ENCODE measurements around the gene SLC2A4RG. TPM values are rescaled to one million over a fixed set of nuclear protein-coding genes. Genes with fewer than 3 reads are reported as not detected.

SLC2A4RG gene
- total RNA-seq, 1 experiment from 2014 or later: 105 TPM

DNA sequence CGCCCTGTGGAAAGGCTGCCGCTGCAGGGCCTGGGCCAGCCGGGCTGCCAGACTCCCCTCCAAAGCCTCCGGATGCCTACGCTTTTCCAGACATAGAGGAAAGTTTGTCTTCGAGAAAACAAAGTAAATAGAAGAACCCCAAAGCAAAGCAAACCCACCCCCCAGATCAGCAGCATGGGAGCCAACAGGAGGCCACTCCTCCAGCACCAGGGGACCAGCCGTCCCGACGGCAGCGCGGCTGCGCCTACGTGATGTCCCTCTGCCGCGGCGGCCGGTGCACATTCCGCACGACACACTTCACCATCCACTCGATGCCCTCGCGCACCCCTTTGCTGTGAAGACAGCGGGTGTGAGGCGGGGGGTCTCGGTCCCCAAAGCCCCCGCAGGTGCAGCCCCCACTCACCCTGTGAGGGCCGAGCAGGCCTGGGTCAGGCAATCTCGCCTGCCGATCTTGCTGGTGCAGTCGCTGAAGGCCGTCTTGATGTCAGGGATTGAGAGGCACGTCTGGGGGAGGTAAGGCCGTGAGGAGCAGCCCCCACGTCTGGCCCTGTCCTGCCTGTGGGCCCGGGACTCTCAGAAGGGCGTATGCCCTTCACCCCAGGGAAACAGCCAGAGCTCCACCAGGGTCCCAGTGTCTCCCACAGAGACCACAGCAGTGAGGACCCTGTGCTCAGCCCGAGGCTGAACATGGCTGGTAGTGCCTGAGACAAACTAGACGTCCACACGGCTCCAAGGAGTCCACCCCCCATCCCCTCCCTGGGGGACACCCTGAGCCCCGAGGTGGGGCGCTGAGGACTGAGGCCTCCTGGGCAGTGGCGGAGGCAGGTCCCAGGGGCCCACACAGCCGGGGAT, 39.2 kb upstream of the SLC2A4RG start:
- Mint-ChIP-seq H3K27ac (ENCODE audit: low read depth, unreplicated experiment) (peak overlapping the region; percentile 75), H3K9me3 (ENCODE audit: unreplicated experiment) (no peaks in the 10 kb centered on the region), H3K4me1 (ENCODE audit: insufficient read depth, unreplicated experiment) (peaks cover 17% of the 10 kb centered on the region), H3K4me3 (ENCODE audit: unreplicated experiment) (no peak overlapping the region), H3K36me3 (ENCODE audit: insufficient read depth, unreplicated experiment) (peaks cover 53% of the 10 kb centered on the region), H3K27me3 (ENCODE audit: insufficient read depth, unreplicated experiment) (no peaks in the 10 kb centered on the region)
- BruUV-seq (replicated peaks): no TSS peak
- no peak for DNase-seq (ENCODE audit: unreplicated experiment)
- TF ChIP-seq, protein P1, sequence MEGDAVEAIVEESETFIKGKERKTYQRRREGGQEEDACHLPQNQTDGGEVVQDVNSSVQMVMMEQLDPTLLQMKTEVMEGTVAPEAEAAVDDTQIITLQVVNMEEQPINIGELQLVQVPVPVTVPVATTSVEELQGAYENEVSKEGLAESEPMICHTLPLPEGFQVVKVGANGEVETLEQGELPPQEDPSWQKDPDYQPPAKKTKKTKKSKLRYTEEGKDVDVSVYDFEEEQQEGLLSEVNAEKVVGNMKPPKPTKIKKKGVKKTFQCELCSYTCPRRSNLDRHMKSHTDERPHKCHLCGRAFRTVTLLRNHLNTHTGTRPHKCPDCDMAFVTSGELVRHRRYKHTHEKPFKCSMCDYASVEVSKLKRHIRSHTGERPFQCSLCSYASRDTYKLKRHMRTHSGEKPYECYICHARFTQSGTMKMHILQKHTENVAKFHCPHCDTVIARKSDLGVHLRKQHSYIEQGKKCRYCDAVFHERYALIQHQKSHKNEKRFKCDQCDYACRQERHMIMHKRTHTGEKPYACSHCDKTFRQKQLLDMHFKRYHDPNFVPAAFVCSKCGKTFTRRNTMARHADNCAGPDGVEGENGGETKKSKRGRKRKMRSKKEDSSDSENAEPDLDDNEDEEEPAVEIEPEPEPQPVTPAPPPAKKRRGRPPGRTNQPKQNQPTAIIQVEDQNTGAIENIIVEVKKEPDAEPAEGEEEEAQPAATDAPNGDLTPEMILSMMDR (IDR thresholded peaks at IDR 0.05; ENCODE audit: unreplicated experiment): no peak
- CTCF ChIA-PET: no interaction called here
- intact Hi-C loops (cut with micrococcal nuclease): no loop called here
- POLR2A ChIA-PET: interaction anchor here (1.0 to 5.4 kb wide), 6 partner anchors 7 to 280 kb away, joined by 3 to 79 read pairs (median 9); partner anchors contain the start of genes ARFRP1, PRPF6 and ZGPAT

DNA sequence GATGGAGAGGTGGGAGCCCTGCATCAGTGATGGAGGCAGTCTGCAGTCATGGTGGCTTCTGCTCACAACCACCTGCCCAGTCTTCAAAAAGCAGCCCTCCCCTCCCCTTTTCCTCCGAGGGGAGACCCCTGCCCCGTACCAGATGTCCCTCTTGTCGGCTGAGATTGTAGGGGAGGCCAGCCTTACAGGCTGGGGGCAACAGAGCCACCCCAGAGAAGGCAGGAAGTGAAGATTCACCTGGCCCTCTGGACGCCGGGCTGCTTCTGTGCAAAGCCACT, 38.6 kb upstream of the SLC2A4RG start:
- POLR2A ChIA-PET: interaction anchor here (1.0 to 2.0 kb wide), 2 partner anchors 40 to 280 kb away, joined by 5 to 13 read pairs; partner anchors contain the start of gene PRPF6
- H3K9me3 Mint-ChIP-seq (ENCODE audit: unreplicated experiment): no peaks in the 10 kb centered on the region

DNA sequence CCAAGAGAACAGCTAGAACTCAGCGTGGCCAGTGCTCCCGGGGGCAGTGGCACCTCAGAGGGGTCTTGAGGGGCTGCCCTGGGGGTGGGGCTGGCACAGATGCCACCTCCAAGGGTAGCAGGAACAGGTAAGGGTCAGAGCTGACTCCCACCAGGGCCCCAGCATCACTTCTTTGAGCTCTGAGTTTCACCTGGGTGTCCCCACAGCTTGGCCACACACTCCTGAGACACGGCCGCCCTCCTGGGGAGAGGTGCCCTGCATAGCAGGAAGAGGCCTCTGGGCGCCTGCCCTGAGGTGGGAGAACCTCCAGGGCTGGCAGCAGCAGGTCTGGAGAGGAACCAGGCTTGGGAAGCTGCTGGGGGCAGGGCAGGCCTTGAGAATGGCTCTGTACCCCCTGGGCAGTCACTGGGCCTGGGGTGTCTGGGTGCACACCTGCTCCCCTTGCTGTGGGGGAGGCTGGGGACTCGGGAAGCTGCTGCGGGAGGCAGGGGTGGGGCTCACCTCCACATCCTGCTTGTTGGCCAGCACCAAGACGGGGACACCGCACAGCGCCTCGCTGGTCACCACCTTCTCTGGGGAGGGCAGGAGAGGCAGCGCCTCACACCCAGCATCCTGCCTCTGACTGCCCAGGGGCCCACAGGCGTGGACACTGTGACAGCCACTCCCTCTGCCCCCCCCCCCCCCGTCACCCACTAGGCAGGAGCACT, 38.1 kb upstream of the SLC2A4RG start:
- DNase-seq (ENCODE audit: unreplicated experiment): no peak
- H3K9me3 Mint-ChIP-seq (ENCODE audit: unreplicated experiment): no peaks in the 10 kb centered on the region
- no peaks in the 10 kb centered on the region for H3K27me3 Mint-ChIP-seq (ENCODE audit: insufficient read depth, unreplicated experiment)
- TF ChIP-seq, protein P1 (IDR thresholded peaks at IDR 0.05; ENCODE audit: unreplicated experiment): no peak
- H3K4me3 Mint-ChIP-seq (ENCODE audit: unreplicated experiment): no peak overlapping the region
- peaks cover 12% of the 10 kb centered on the region for H3K4me1 Mint-ChIP-seq (ENCODE audit: insufficient read depth, unreplicated experiment)
- BruUV-seq (replicated peaks): no TSS peak
- intact Hi-C loops (cut with micrococcal nuclease): no loop called here
- POLR2A ChIA-PET: interaction anchor here (0.6 to 2.0 kb wide), 3 partner anchors 17 to 279 kb away, joined by 3 to 13 read pairs (median 5); partner anchors contain the start of gene PRPF6
- CTCF ChIA-PET: no interaction called here
- H3K27ac Mint-ChIP-seq (ENCODE audit: low read depth, unreplicated experiment): no peak overlapping the region
- H3K36me3 Mint-ChIP-seq (ENCODE audit: insufficient read depth, unreplicated experiment): peaks cover 50% of the 10 kb centered on the region

More for the DNA sequence above, 38.6 kb upstream of the SLC2A4RG start:
- Mint-ChIP-seq H3K4me3 (ENCODE audit: unreplicated experiment) (no peak overlapping the region), H3K27me3 (ENCODE audit: insufficient read depth, unreplicated experiment) (no peaks in the 10 kb centered on the region), H3K27ac (ENCODE audit: low read depth, unreplicated experiment) (no peak overlapping the region), H3K36me3 (ENCODE audit: insufficient read depth, unreplicated experiment) (peaks cover 52% of the 10 kb centered on the region), H3K4me1 (ENCODE audit: insufficient read depth, unreplicated experiment) (peaks cover 16% of the 10 kb centered on the region)
- no TSS peak for BruUV-seq (replicated peaks)
- intact Hi-C loops (cut with micrococcal nuclease): no loop called here
- CTCF ChIA-PET: no interaction called here
- TF ChIP-seq, protein P1 (IDR thresholded peaks at IDR 0.05; ENCODE audit: unreplicated experiment): no peak
- no peak for DNase-seq (ENCODE audit: unreplicated experiment)

DNA sequence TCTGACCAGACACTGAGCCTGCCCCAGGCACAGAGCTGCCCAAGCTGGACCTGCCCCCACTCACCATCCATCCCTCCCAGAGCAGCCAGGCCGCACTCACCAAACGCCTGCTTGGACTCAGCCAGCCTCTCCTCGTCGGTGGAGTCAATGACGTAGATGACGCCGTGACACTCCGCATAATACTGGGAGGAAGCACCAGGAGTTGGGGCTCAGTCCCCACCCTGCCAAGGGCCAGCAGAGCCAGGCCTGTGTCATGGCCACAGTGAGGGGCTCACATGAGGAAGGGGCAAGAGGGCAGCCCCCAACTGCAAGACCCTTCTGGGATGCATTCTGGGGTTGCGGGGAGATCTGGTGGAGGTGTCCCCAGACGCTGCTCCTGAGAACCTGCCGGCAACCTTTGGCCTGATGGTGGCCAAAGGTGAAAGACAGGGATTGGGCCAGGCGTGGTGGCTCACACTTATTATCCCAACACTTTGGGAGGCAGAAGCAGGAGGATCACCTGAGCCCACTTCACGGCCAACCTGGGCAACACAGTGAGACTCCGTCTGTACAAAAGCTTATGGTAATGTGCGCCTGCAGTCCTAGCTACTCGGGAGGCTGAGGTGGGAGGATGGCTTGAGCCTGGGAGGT, 37.4 kb upstream of the SLC2A4RG start:
- no peak overlapping the region for H3K4me3 Mint-ChIP-seq (ENCODE audit: unreplicated experiment)
- ChIA-PET CTCF (interaction anchor here (1.1 kb wide), 1 partner anchor 252 kb away, joined by 3 read pairs; no protein-coding TSS in a partner anchor), POLR2A (interaction anchor here (0.5 to 2.0 kb wide), 4 partner anchors 17 to 44 kb away, joined by 3 to 13 read pairs (median 4); partner anchors contain the start of gene RTEL1)
- no peaks in the 10 kb centered on the region for H3K27me3 Mint-ChIP-seq (ENCODE audit: insufficient read depth, unreplicated experiment)
- BruUV-seq (replicated peaks): no TSS peak
- H3K36me3 Mint-ChIP-seq (ENCODE audit: insufficient read depth, unreplicated experiment): peaks cover 49% of the 10 kb centered on the region
- H3K27ac Mint-ChIP-seq (ENCODE audit: low read depth, unreplicated experiment): no peak overlapping the region
- H3K9me3 Mint-ChIP-seq (ENCODE audit: unreplicated experiment): no peaks in the 10 kb centered on the region
- no peak for DNase-seq (ENCODE audit: unreplicated experiment)
- intact Hi-C loops (cut with micrococcal nuclease): no loop called here
- peaks cover 12% of the 10 kb centered on the region for H3K4me1 Mint-ChIP-seq (ENCODE audit: insufficient read depth, unreplicated experiment)
- TF ChIP-seq, protein P1 (IDR thresholded peaks at IDR 0.05; ENCODE audit: unreplicated experiment): no peak
